Effector CD8-positive, alpha-beta T cell (primary cell): Measurements from ENCODE around the gene MYO3B.

Source experiments
- DNase-seq: peaks from one replicate; lab custom pipeline; 2025; lab: John Stamatoyannopoulos, UW

The MYO3B gene

GRCh38 chr2:170306293-170306873 is 128.4 kb downstream of the MYO3B start:
- DNase-seq = no peak

GRCh38 chr2:170307052-170307451 is 129.1 kb downstream of the MYO3B start:
- DNase-seq = no peak

GRCh38 chr2:170307555-170308351 is 129.8 kb downstream of the MYO3B start:
- DNase-seq = no peak

GRCh38 chr2:170310876-170311502 is 133.0 kb downstream of the MYO3B start:
- no peak for DNase-seq

- no peak for DNase-seq
Observed at GRCh38 chr2:170313347-170313991, 135.5 kb downstream of the MYO3B start.

GRCh38 chr2:170313992-170314348 is 136.0 kb downstream of the MYO3B start:
- no peak for DNase-seq

GRCh38 chr2:170314744-170315447 is 136.9 kb downstream of the MYO3B start:
- DNase-seq = no peak

- DNase-seq = no peak
Observed at GRCh38 chr2:170320948-170321347, 143.0 kb downstream of the MYO3B start.

- DNase-seq = no peak
Observed at GRCh38 chr2:170321526-170321925, 143.6 kb downstream of the MYO3B start.

GRCh38 chr2:170322140-170322766 is 144.3 kb downstream of the MYO3B start:
- DNase-seq = no peak

GRCh38 chr2:170323743-170324142 is 145.8 kb downstream of the MYO3B start:
- DNase-seq = no peak

GRCh38 chr2:170324640-170325046 is 146.7 kb downstream of the MYO3B start:
- DNase-seq = no peak

GRCh38 chr2:170330881-170331280 is 152.9 kb downstream of the MYO3B start:
- DNase-seq = no peak

GRCh38 chr2:170332676-170333402 is 154.9 kb downstream of the MYO3B start:
- no peak for DNase-seq

- no peak for DNase-seq
Observed at GRCh38 chr2:170335351-170335750, 157.4 kb downstream of the MYO3B start.

GRCh38 chr2:170336408-170336807 is 158.5 kb downstream of the MYO3B start:
- DNase-seq = no peak

GRCh38 chr2:170336916-170337315 is 159.0 kb downstream of the MYO3B start:
- no peak for DNase-seq

GRCh38 chr2:170339322-170339721 is 161.4 kb downstream of the MYO3B start:
- no peak for DNase-seq

- DNase-seq = no peak
Observed at GRCh38 chr2:170339750-170340692, 162.1 kb downstream of the MYO3B start.

- no peak for DNase-seq
Observed at GRCh38 chr2:170340693-170341068, 162.7 kb downstream of the MYO3B start.
